ENCODE measurements around the gene USP54.
"Not testable (repeated sequence)": the region's sequence is repeated elsewhere in the genome, so short reads cannot be mapped to it uniquely, and the experiment has no call there.

GRCh38 chr10:73567025-73567424 lies 24.1 kb downstream of the USP54 start:
- TF ChIP-seq TCF7L2 (IDR thresholded peaks at IDR 0.05; ENCODE audit: borderline replicate concordance, low read depth, low read length); ZBTB17 (tag by site-specific recombination; IDR thresholded peaks at IDR 0.05); ZFHX2 (tag by site-specific recombination; conservative IDR thresholded peaks at IDR 0.05); ZFP37 (tag by site-specific recombination; IDR thresholded peaks at IDR 0.05); YY1 (tag by site-specific recombination; IDR thresholded peaks at IDR 0.05); ZNF626 (tag by site-specific recombination; IDR thresholded peaks at IDR 0.05); GLI4 (tag by site-specific recombination; IDR thresholded peaks at IDR 0.05); SETDB1 (IDR thresholded peaks at IDR 0.05; ENCODE audit: insufficient read length, low read length): not testable (repeated sequence)
- TF ChIP-seq, protein P1, sequence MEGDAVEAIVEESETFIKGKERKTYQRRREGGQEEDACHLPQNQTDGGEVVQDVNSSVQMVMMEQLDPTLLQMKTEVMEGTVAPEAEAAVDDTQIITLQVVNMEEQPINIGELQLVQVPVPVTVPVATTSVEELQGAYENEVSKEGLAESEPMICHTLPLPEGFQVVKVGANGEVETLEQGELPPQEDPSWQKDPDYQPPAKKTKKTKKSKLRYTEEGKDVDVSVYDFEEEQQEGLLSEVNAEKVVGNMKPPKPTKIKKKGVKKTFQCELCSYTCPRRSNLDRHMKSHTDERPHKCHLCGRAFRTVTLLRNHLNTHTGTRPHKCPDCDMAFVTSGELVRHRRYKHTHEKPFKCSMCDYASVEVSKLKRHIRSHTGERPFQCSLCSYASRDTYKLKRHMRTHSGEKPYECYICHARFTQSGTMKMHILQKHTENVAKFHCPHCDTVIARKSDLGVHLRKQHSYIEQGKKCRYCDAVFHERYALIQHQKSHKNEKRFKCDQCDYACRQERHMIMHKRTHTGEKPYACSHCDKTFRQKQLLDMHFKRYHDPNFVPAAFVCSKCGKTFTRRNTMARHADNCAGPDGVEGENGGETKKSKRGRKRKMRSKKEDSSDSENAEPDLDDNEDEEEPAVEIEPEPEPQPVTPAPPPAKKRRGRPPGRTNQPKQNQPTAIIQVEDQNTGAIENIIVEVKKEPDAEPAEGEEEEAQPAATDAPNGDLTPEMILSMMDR (tag by site-specific recombination; IDR thresholded peaks at IDR 0.05), result not testable (repeated sequence)
- TF ChIP-seq, protein P2, sequence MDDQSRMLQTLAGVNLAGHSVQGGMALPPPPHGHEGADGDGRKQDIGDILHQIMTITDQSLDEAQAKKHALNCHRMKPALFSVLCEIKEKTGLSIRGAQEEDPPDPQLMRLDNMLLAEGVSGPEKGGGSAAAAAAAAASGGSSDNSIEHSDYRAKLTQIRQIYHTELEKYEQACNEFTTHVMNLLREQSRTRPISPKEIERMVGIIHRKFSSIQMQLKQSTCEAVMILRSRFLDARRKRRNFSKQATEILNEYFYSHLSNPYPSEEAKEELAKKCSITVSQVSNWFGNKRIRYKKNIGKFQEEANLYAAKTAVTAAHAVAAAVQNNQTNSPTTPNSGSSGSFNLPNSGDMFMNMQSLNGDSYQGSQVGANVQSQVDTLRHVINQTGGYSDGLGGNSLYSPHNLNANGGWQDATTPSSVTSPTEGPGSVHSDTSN (CRISPR knock-in tag; IDR thresholded peaks at IDR 0.05), result not testable (repeated sequence)

Measured in HEK293 (cell line).